PC-9 (cell line): ENCODE data around the gene PTPRG.

ENCODE experiments used
- CTCF ChIP-seq: fragments of 200-600 bp; sonication (generic); conservative IDR thresholded peaks from 2 replicates; pipeline ENCODE4 v1.6.1; 2017; ENCODE audit warnings: mixed run types, antibody characterized with exemption, mild to moderate bottlenecking, moderate library complexity
- EZH2 ChIP-seq: fragments of 200-600 bp; sonication (generic); IDR thresholded peaks from 2 replicates; pipeline ENCODE4 v1.8.0; 2017; ENCODE audit warnings: antibody characterized with exemption, low read depth

- TF ChIP-seq CTCF (no peak), EZH2 (no peak)
Measured at GRCh38 chr3:61847784-61848462, 286.6 kb downstream of the PTPRG start.
